ENCODE data around the gene LEKR1. TPM values are rescaled to one million over a fixed set of nuclear protein-coding genes. Genes with fewer than 3 reads are reported as not detected.

Gene LEKR1
- total and polyA plus RNA-seq, 9 of the 15 experiments (the other 6 are each of a cell fraction or from before 2014, with no cell fraction given): 0.76 to 1.8 (median 1.2) TPM

DNA sequence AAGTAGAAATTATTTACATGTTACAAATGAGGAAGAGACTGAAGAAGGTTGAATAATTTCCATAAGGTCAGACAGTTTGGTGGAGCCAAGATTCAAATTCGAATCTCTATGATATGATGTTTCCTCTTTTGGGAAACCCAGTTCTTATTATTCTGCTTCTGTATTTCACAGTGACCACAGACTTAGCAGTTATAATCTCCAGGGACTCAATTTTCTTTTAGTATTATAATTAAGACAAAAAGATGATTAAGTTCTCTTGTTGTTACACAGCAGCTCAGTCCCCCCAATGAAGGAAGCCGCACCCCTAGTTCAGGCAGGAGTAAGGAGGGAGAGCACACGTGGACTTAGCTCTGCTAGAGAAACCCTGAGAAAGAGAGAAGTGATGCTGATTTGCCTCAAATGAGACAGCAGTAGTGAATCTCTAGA lies 203.2 kb downstream of the LEKR1 start:
- no peak for FAIRE-seq
- DNase-seq (ENCODE audit: extremely low read depth in 1 of 4, low spot score in 3 of 4): no peak
- H2AFZ ChIP-seq (ENCODE audit: low read depth, low read length): no peak overlapping the region
- no peak overlapping the region for H3K4me3 ChIP-seq
- H3K36me3 ChIP-seq (ENCODE audit: control insufficient read depth, insufficient read depth, low read length): no peaks in the 10 kb centered on the region
- 7% methylated on average over 3 of the region's 3 CpGs for WGBS (ENCODE audit: insufficient coverage, low coverage, missing lambda C conversion rate)
- no peak overlapping the region for H3K9ac ChIP-seq (ENCODE audit: insufficient read depth in 1 of 2, low read depth in 2 of 2, low read length in 2 of 2)
- in situ Hi-C loops (cut with MboI) (no loop called here), intact Hi-C loops (cut with micrococcal nuclease) (no loop called here)
- no peaks in the 10 kb centered on the region for H4K20me1 ChIP-seq (replicated peaks; ENCODE audit: control insufficient read depth, insufficient read depth, low read length)
- ATAC-seq: no peak
- no peaks in the 10 kb centered on the region for H3K9me3 ChIP-seq (replicated peaks; ENCODE audit: control insufficient read depth, insufficient read depth, low read depth, low read length)
- no TSS peak for BruUV-seq (replicated peaks)
- H3K27ac ChIP-seq (ENCODE audit: extremely low read depth, low read depth, low read length): no peak overlapping the region
- POLR2A ChIA-PET: no interaction called here
- CTCF ChIA-PET (ENCODE audit: low intra/inter-chr PET ratio): no interaction called here
- no peaks in the 10 kb centered on the region for H3K9me1 ChIP-seq (ENCODE audit: control insufficient read depth, insufficient read depth, low read length)
- no peaks in the 10 kb centered on the region for H3K79me2 ChIP-seq (ENCODE audit: control insufficient read depth, insufficient read depth, low read length)
- H3K4me1 ChIP-seq (replicated peaks in 1 of 2; ENCODE audit: control insufficient read depth in 2 of 2, insufficient read depth in 2 of 2, low read length in 2 of 2): no peaks in the 10 kb centered on the region
- no peaks in the 10 kb centered on the region; a peak in 1 of 5 replicates for H3K27me3 ChIP-seq (ENCODE audit: control insufficient read depth in 2 of 2, insufficient read depth in 2 of 2, low read length in 2 of 2)
- no peak overlapping the region for H3K4me2 ChIP-seq (ENCODE audit: insufficient read depth, low read length)
- no peak for TF ChIP-seq NFYB (IDR thresholded peaks at IDR 0.05; ENCODE audit: extremely low read depth, insufficient read length)
- no peak for TF ChIP-seq CBFB (CRISPR knock-in tag; IDR thresholded peaks at IDR 0.05)
- no peak for TF ChIP-seq SP2 (IDR thresholded peaks at IDR 0.05; ENCODE audit: extremely low read depth, low read depth, low read length, poor library complexity, severe bottlenecking)
- TF ChIP-seq BMI1 (IDR thresholded peaks at IDR 0.05; ENCODE audit: low read length): no peak
- no peak for TF ChIP-seq ZNF23 (CRISPR knock-in tag; IDR thresholded peaks at IDR 0.05)
- TF ChIP-seq ADNP (tag; IDR thresholded peaks at IDR 0.05): no peak
- no peak for TF ChIP-seq DLX4 (CRISPR knock-in tag; IDR thresholded peaks at IDR 0.05)
- no peak for TF ChIP-seq THAP12 (CRISPR knock-in tag; IDR thresholded peaks at IDR 0.05)
- no peak for TF ChIP-seq NCOA1 (IDR thresholded peaks at IDR 0.05; ENCODE audit: low read depth)
- TF ChIP-seq SETDB1 (IDR thresholded peaks at IDR 0.05; ENCODE audit: low read length): no peak
- TF ChIP-seq, protein P1, sequence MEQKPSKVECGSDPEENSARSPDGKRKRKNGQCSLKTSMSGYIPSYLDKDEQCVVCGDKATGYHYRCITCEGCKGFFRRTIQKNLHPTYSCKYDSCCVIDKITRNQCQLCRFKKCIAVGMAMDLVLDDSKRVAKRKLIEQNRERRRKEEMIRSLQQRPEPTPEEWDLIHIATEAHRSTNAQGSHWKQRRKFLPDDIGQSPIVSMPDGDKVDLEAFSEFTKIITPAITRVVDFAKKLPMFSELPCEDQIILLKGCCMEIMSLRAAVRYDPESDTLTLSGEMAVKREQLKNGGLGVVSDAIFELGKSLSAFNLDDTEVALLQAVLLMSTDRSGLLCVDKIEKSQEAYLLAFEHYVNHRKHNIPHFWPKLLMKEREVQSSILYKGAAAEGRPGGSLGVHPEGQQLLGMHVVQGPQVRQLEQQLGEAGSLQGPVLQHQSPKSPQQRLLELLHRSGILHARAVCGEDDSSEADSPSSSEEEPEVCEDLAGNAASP (IDR thresholded peaks at IDR 0.05): no peak
- no peak for TF ChIP-seq MBD2 (IDR thresholded peaks at IDR 0.05; ENCODE audit: borderline replicate concordance, low read depth)
- no peak for TF ChIP-seq NONO (IDR thresholded peaks at IDR 0.05; ENCODE audit: low read depth in 2 of 2, low read length in 1 of 2)
- TF ChIP-seq, protein P2, sequence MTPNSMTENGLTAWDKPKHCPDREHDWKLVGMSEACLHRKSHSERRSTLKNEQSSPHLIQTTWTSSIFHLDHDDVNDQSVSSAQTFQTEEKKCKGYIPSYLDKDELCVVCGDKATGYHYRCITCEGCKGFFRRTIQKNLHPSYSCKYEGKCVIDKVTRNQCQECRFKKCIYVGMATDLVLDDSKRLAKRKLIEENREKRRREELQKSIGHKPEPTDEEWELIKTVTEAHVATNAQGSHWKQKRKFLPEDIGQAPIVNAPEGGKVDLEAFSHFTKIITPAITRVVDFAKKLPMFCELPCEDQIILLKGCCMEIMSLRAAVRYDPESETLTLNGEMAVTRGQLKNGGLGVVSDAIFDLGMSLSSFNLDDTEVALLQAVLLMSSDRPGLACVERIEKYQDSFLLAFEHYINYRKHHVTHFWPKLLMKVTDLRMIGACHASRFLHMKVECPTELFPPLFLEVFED (CRISPR knock-in tag; conservative IDR thresholded peaks at IDR 0.05): no peak
- TF ChIP-seq SLC30A9 (CRISPR knock-in tag; IDR thresholded peaks at IDR 0.05): no peak
- TF ChIP-seq POU5F1 (IDR thresholded peaks at IDR 0.05; ENCODE audit: borderline replicate concordance, low read depth, low read length, partially characterized antibody): no peak
- no peak for TF ChIP-seq ATF1 (CRISPR knock-in tag; IDR thresholded peaks at IDR 0.05)
- no peak for TF ChIP-seq ATF1 (tag; IDR thresholded peaks at IDR 0.05)

All from K562 (cell line).